H1 (cell line): ENCODE data around the gene OR2H2. TPM values are rescaled to one million over a fixed set of nuclear protein-coding genes. Genes with fewer than 3 reads are reported as not detected.

Experiments used
- CTCF ChIA-PET: fragments of 300-600 bp; sonication (Branson Sonifier 250); formaldehyde crosslinking; loops from one replicate; lab custom pipeline; 2021; ENCODE audit not compliant: partially characterized antibody; lab: Charles Lee
- POLR2A ChIA-PET: fragments of 300-600 bp; sonication (Branson Sonifier 250); formaldehyde crosslinking; loops from one replicate; lab custom pipeline; 2021; ENCODE audit warnings: inconsistent platforms; ENCODE audit not compliant: partially characterized antibody; lab: Charles Lee
- DNase-seq, 2 experiments: peaks; one replicate each; pipeline versions ENCODE4 v3.0.0 to v3.0.0-alpha.2; 2010 to 2022; ENCODE audit warnings: low spot score in 2 of 2, low read depth in 1 of 2, mixed read lengths in 1 of 2
- FAIRE-seq: peaks from 2 replicates; lab custom pipeline; 2011; peaks lifted over from hg19 to GRCh38; lab: Jason Lieb, UNC
- H2AFZ ChIP-seq: 2 replicates; pipeline ENCODE4 v1.8.1; 2012; ENCODE audit warnings: low read length, inconsistent platforms
- H2AK5ac ChIP-seq: 2 replicates; pipeline ENCODE4 v1.6.1; 2013; ENCODE audit warnings: low read depth, low read length
- H2BK120ac ChIP-seq: replicated peaks from 2 replicates; pipeline ENCODE3; 2013; ENCODE audit warnings: low read depth, low read length, inconsistent platforms
- H2BK12ac ChIP-seq: 2 replicates; pipeline ENCODE4 v1.6.1; 2013; ENCODE audit warnings: low read depth, low read length
- H2BK15ac ChIP-seq: 2 replicates; pipeline ENCODE4 v1.6.1; 2013; ENCODE audit warnings: low read length
- H2BK20ac ChIP-seq: 2 replicates; pipeline ENCODE4 v1.6.1; 2013; ENCODE audit warnings: low read length
- H2BK5ac ChIP-seq: 2 replicates; pipeline ENCODE4 v1.6.1; 2013; ENCODE audit warnings: low read depth, low read length
- H3K14ac ChIP-seq: 2 replicates; pipeline ENCODE4 v1.6.1; 2013; ENCODE audit warnings: inconsistent platforms; ENCODE audit not compliant: insufficient read length
- H3K18ac ChIP-seq: 2 replicates; pipeline ENCODE4 v1.6.1; 2013; ENCODE audit warnings: low read length; ENCODE audit errors: extremely low read depth
- H3K23ac ChIP-seq: 2 replicates; pipeline ENCODE4 v1.6.1; 2013; ENCODE audit warnings: inconsistent platforms; ENCODE audit not compliant: insufficient read length
- H3K23me2 ChIP-seq: 2 replicates; pipeline ENCODE4 v1.6.1; 2013; ENCODE audit warnings: low read depth, low read length
- H3K27ac ChIP-seq: 2 replicates; pipeline ENCODE4 v1.6.1; 2011; ENCODE audit warnings: low read depth, low read length, inconsistent platforms
- H3K27me3 ChIP-seq, 4 experiments: replicated peaks in 1 of 4; 1 replicate in 1 of 4; 2 replicates in 3 of 4; pipeline versions ENCODE4 v1.6.1 to v1.8.1; 2011 to 2013; ENCODE audit warnings: low read length in 3 of 4, mild to moderate bottlenecking in 3 of 4, inconsistent platforms in 2 of 4, mixed read lengths in 2 of 4, moderate library complexity in 1 of 4; ENCODE audit not compliant: control insufficient read depth in 3 of 4, insufficient read depth in 3 of 4; ENCODE audit errors: extremely low read depth in 1 of 4
- H3K36me3 ChIP-seq, 4 experiments: 2 replicates each; pipeline versions ENCODE4 v1.6.1 to v1.8.1; 2011 to 2013; ENCODE audit warnings: mild to moderate bottlenecking in 4 of 4, low read length in 3 of 4, moderate library complexity in 2 of 4, control low read depth in 1 of 4, inconsistent platforms in 1 of 4; ENCODE audit not compliant: insufficient read depth in 4 of 4, control insufficient read depth in 2 of 4
- H3K4ac ChIP-seq: replicated peaks from 2 replicates; pipeline ENCODE3; 2013; ENCODE audit warnings: low read length, low read depth, mixed read lengths, inconsistent platforms; ENCODE audit not compliant: insufficient read length
- H3K4me1 ChIP-seq, 4 experiments: replicated peaks in 1 of 4; 1 replicate in 1 of 4; 2 replicates in 3 of 4; pipeline versions ENCODE4 v1.6.1 to v1.8.1; 2011 to 2013; ENCODE audit warnings: low read length in 3 of 4, inconsistent platforms in 2 of 4, mixed read lengths in 1 of 4; ENCODE audit not compliant: insufficient read depth in 4 of 4, control insufficient read depth in 3 of 4
- H3K4me2 ChIP-seq, 2 experiments: 2 replicates each; pipeline versions ENCODE4 v1.6.1 to v1.8.1; 2011 to 2013; ENCODE audit warnings: low read depth in 2 of 2, low read length in 2 of 2, control low read depth in 1 of 2, inconsistent platforms in 1 of 2, mild to moderate bottlenecking in 1 of 2; ENCODE audit not compliant: insufficient read depth in 1 of 2
- H3K4me3 ChIP-seq, 4 experiments: fragments of 200-600, 300-600 bp in 1 of 4; sonication (generic), shearing (Covaris generic), sonication (Bioruptor Twin) in 1 of 4; 2 replicates each; pipeline versions ENCODE4 v1.5.1 to v1.8.1; 2011 to 2016; ENCODE audit warnings: low read length in 4 of 4, low read depth in 3 of 4, control low read depth in 2 of 4, inconsistent platforms in 2 of 4, mild to moderate bottlenecking in 2 of 4, mixed read lengths in 1 of 4, moderate library complexity in 1 of 4; ENCODE audit not compliant: insufficient read depth in 2 of 4; ENCODE audit errors: extremely low read depth in 1 of 4
- H3K56ac ChIP-seq: replicated peaks from 2 replicates; pipeline ENCODE3; 2013; ENCODE audit warnings: low read depth, mild to moderate bottlenecking, mixed read lengths, low read length, inconsistent platforms; ENCODE audit not compliant: insufficient read length
- H3K79me1 ChIP-seq: 2 replicates; pipeline ENCODE4 v1.6.1; 2013; ENCODE audit warnings: low read depth, low read length, control low read depth
- H3K79me2 ChIP-seq, 2 experiments: 2 replicates each; pipeline versions ENCODE4 v1.6.1 to v1.8.1; 2012 to 2013; ENCODE audit warnings: low read length in 2 of 2, mild to moderate bottlenecking in 2 of 2, inconsistent platforms in 1 of 2; ENCODE audit not compliant: insufficient read depth in 2 of 2, control insufficient read depth in 1 of 2
- H3K9ac ChIP-seq, 4 experiments: replicated peaks in 1 of 4; 1 replicate in 1 of 4; 2 replicates in 3 of 4; pipeline versions ENCODE4 v1.6.1 to v1.8.1; 2011 to 2013; ENCODE audit warnings: low read depth in 3 of 4, low read length in 3 of 4, control low read depth in 2 of 4, mild to moderate bottlenecking in 2 of 4, moderate library complexity in 2 of 4, inconsistent platforms in 1 of 4; ENCODE audit errors: extremely low read depth in 1 of 4
- H3K9me3 ChIP-seq, 2 experiments: 2 replicates each; pipeline versions ENCODE4 v1.6.1 to v1.8.1; 2012 to 2013; ENCODE audit warnings: mild to moderate bottlenecking in 2 of 2, moderate library complexity in 2 of 2, control low read depth in 1 of 2, inconsistent platforms in 1 of 2, low read depth in 1 of 2, low read length in 1 of 2, mixed read lengths in 1 of 2; ENCODE audit not compliant: insufficient read depth in 2 of 2
- H4K20me1 ChIP-seq, 2 experiments: replicated peaks in 1 of 2; 2 replicates each; pipeline versions ENCODE3 to v1.8.1; 2011 to 2013; ENCODE audit warnings: inconsistent platforms in 2 of 2, low read length in 2 of 2, mild to moderate bottlenecking in 1 of 2; ENCODE audit not compliant: insufficient read depth in 2 of 2, control insufficient read depth in 1 of 2
- H4K5ac ChIP-seq: 2 replicates; pipeline ENCODE4 v1.6.1; 2013; ENCODE audit warnings: low read length, low read depth, mixed read lengths, inconsistent platforms; ENCODE audit not compliant: insufficient read length
- H4K8ac ChIP-seq: 2 replicates; pipeline ENCODE4 v1.8.0; 2013; ENCODE audit warnings: mild to moderate bottlenecking, moderate library complexity, low read length, inconsistent platforms; ENCODE audit not compliant: insufficient read depth; ENCODE audit errors: extremely low read depth
- H4K91ac ChIP-seq: replicated peaks from 2 replicates; pipeline ENCODE3; 2013; ENCODE audit warnings: low read length, mixed read lengths, inconsistent platforms; ENCODE audit not compliant: insufficient read length
- ATF2 ChIP-seq: IDR thresholded peaks from 2 replicates; pipeline ENCODE4 v1.6.1; 2012; ENCODE audit warnings: low read length, inconsistent platforms
- BCL11A ChIP-seq, 2 experiments: IDR thresholded peaks; one replicate each; pipeline ENCODE4 v1.6.1; 2011; ENCODE audit warnings: low read depth in 2 of 2, low read length in 2 of 2, mild to moderate bottlenecking in 2 of 2
- CHD1 ChIP-seq: IDR thresholded peaks from 2 replicates; pipeline ENCODE4 v1.6.1; 2012; ENCODE audit warnings: low read depth, low read length, improper control_type of control experiment
- CTBP2 ChIP-seq: IDR thresholded peaks from 2 replicates; pipeline ENCODE4 v1.7.0; 2011; ENCODE audit warnings: borderline replicate concordance, mild to moderate bottlenecking, moderate library complexity, mixed read lengths, low read length; ENCODE audit not compliant: insufficient read depth, insufficient read length
- E2F6 ChIP-seq: IDR thresholded peaks from 2 replicates; pipeline ENCODE4 v1.6.1; 2012; ENCODE audit warnings: inconsistent platforms
- HDAC6 ChIP-seq: IDR thresholded peaks from one replicate; pipeline ENCODE4 v1.7.1; 2012; ENCODE audit warnings: low read depth, mild to moderate bottlenecking, inconsistent platforms, low read length, moderate library complexity
- POU5F1 ChIP-seq: IDR thresholded peaks from 2 replicates; pipeline ENCODE4 v1.6.1; 2011; ENCODE audit warnings: low read depth, mild to moderate bottlenecking, low read length, moderate library complexity
- SIRT6 ChIP-seq: IDR thresholded peaks from one replicate; pipeline ENCODE4 v1.7.1; 2012; ENCODE audit warnings: low read length, inconsistent platforms
- SUZ12 ChIP-seq: fragments of 200-600 bp; sonication (generic); IDR thresholded peaks from 2 replicates; pipeline ENCODE4 v1.6.1; 2012; ENCODE audit warnings: mild to moderate bottlenecking, inconsistent platforms, low read length, moderate library complexity, mixed read lengths
- WGBS, 2 experiments: shearing (Covaris generic) in 1 of 2; methylation state at CpG; one replicate each; pipeline versions ENCODE4 v1.1.6 to v1.1.7; 2013 to 2015; ENCODE audit warnings: low lambda C conversion rate in 2 of 2, mixed read lengths in 2 of 2, inconsistent platforms in 1 of 2, low coverage in 1 of 2, missing lambda C conversion rate in 1 of 2; ENCODE audit not compliant: insufficient replicate concordance in 2 of 2, insufficient coverage in 1 of 2, insufficient read length in 1 of 2; ENCODE audit errors: extremely low coverage in 1 of 2, missing lambda C conversion rate in 1 of 2; 5-methylcytosine and 5-hydroxymethylcytosine counted together
- polyA plus RNA-seq, 7 experiments: library from polyadenylated mRNA; depleted of rRNA in 3 of 7; stranded (reverse) in 5 of 7; unstranded in 2 of 7; fragments of >200 nt in 5 of 7; fragments of 200-250 nt in 2 of 7; gene quantifications; 1 replicate in 5 of 7; 2 replicates in 1 of 7; 4 replicates in 1 of 7; pipeline versions ENCODE4 v1.2.1 to v1.2.3, GENCODE V29; 2011 to 2013; ENCODE audit warnings: missing spikeins in 2 of 7, mixed read lengths in 2 of 7
- total RNA-seq: library from RNA; stranded (reverse); fragmentation: NEBNext Ultra II Directional; extraction: Animal tissue kit (Norgen Biotek cat#: 25700); gene quantifications from 2 replicates; pipeline ENCODE4 v1.2.1, GENCODE V29; 2021

OR2H2 gene
- total and polyA plus RNA-seq, 2 of the 8 experiments (the other 6 are each of a cell fraction or from before 2014, with no cell fraction given), result not detected

DNA sequence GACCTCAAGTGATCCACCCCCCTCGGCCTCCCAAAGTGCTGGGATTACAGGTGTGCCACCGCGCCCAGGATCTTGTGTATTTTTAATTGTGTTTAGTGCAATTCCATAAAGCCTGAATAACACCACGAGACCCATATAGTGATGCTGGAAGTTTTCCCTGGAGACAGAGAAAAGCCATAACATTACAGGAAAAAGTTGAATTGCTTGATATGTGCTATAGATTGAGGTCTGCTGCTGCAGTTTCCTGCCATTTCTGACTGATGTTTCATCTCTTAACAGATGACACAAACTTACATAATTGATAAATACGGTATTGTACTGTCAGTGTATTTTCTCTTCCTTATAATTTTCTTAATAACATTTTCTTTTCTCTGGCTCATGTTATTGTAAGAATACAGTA is 18.1 kb upstream of the OR2H2 start:
- Histone ChIP-seq H2BK120ac (no peak overlapping the region), H4K5ac (no peak overlapping the region), H2BK20ac (no peak overlapping the region), H2AK5ac (no peak overlapping the region), H2BK15ac (no peak overlapping the region), H3K4me3 (no peak overlapping the region), H3K27me3 (no peaks in the 10 kb centered on the region), H3K36me3 (no peaks in the 10 kb centered on the region), H3K14ac (no peak overlapping the region), H3K4ac (no peak overlapping the region), H3K27ac (no peak overlapping the region), H3K56ac (no peak overlapping the region), H3K79me2 (no peaks in the 10 kb centered on the region), H3K9ac (no peak overlapping the region), H3K79me1 (no peaks in the 10 kb centered on the region), H4K20me1 (no peaks in the 10 kb centered on the region), H3K23ac (no peak overlapping the region), H3K23me2 (no peaks in the 10 kb centered on the region), H3K9me3 (no peaks in the 10 kb centered on the region), H3K4me2 (no peak overlapping the region), H2BK12ac (no peak overlapping the region), H4K8ac (no peak overlapping the region), H2AFZ (no peak overlapping the region), H2BK5ac (no peak overlapping the region), H4K91ac (no peak overlapping the region), H3K4me1 (no peaks in the 10 kb centered on the region), H3K18ac (no peak overlapping the region)
- TF ChIP-seq SUZ12 (no peak), CHD1 (no peak), E2F6 (no peak), BCL11A (IDR thresholded peaks at IDR 0.05; ENCODE audit: low read depth in 2 of 2, low read length in 2 of 2) (no peak), SIRT6 (no peak), CTBP2 (no peak), POU5F1 (no peak), ATF2 (no peak), HDAC6 (no peak)
- CTCF ChIA-PET, result no interaction called here
- FAIRE-seq (no peak), DNase-seq (no peak)
- 88% methylated on average over 5 of the region's 5 CpGs; no CpG with 5 or more reads in 1 of the 2 experiments for WGBS, 2 experiments
- POLR2A ChIA-PET, result interaction anchor here (0.6 to 0.9 kb wide), 2 partner anchors 18 to 28 kb away, joined by 3 read pairs; partner anchors contain the start of gene OR2H2
